NCI-H345 (cell line): ENCODE data around the gene SLIT3.

Source experiments
- DNase-seq: peaks from one replicate; lab custom pipeline; 2025; lab: John Stamatoyannopoulos, UW

The SLIT3 gene

GRCh38 chr5:168737066-168737465 lies 563.9 kb downstream of the SLIT3 start:
- DNase-seq, result no peak

- no peak for DNase-seq
Observed at GRCh38 chr5:168736281-168736831, 564.6 kb downstream of the SLIT3 start.

GRCh38 chr5:168734620-168735300 lies 566.2 kb downstream of the SLIT3 start:
- DNase-seq, result no peak

- DNase-seq, result no peak
Observed at GRCh38 chr5:168734119-168734518, 566.8 kb downstream of the SLIT3 start.

- DNase-seq, result no peak
Observed at GRCh38 chr5:168728546-168729211, 572.3 kb downstream of the SLIT3 start.

- DNase-seq, result no peak
Observed at GRCh38 chr5:168727547-168727946, 573.4 kb downstream of the SLIT3 start.

GRCh38 chr5:168726342-168726741 lies 574.6 kb downstream of the SLIT3 start:
- DNase-seq, result no peak

GRCh38 chr5:168724227-168724626 lies 576.7 kb downstream of the SLIT3 start:
- peak; percentile 1 for DNase-seq

- DNase-seq, result no peak
Observed at GRCh38 chr5:168723037-168723436, 577.9 kb downstream of the SLIT3 start.

- no peak for DNase-seq
Observed at GRCh38 chr5:168721966-168722365, 579.0 kb downstream of the SLIT3 start.

- DNase-seq, result no peak
Observed at GRCh38 chr5:168721002-168721753, 579.8 kb downstream of the SLIT3 start.

- DNase-seq, result no peak
Observed at GRCh38 chr5:168720575-168720974, 580.4 kb downstream of the SLIT3 start.

GRCh38 chr5:168714046-168714445 lies 586.9 kb downstream of the SLIT3 start:
- no peak for DNase-seq

GRCh38 chr5:168713051-168713450 lies 587.9 kb downstream of the SLIT3 start:
- no peak for DNase-seq

- DNase-seq, result no peak
Observed at GRCh38 chr5:168712280-168712924, 588.5 kb downstream of the SLIT3 start.

GRCh38 chr5:168710706-168711105 lies 590.2 kb downstream of the SLIT3 start:
- DNase-seq, result no peak

- no peak for DNase-seq
Observed at GRCh38 chr5:168707716-168708695, 592.9 kb downstream of the SLIT3 start.

- DNase-seq, result peak; percentile 72
Observed at GRCh38 chr5:168706655-168707069, 594.3 kb downstream of the SLIT3 start.

GRCh38 chr5:168705321-168705720 lies 595.6 kb downstream of the SLIT3 start:
- no peak for DNase-seq

GRCh38 chr5:168702511-168702910 lies 598.4 kb downstream of the SLIT3 start:
- DNase-seq, result no peak

- no peak for DNase-seq
Observed at GRCh38 chr5:168701641-168702040, 599.3 kb downstream of the SLIT3 start.
